ENCODE measurements around the gene GNB2. TPM values are rescaled to one million over a fixed set of nuclear protein-coding genes. Genes with fewer than 3 reads are reported as not detected.
A peak's percentile ranks its signal among the peaks of the same experiment; 100 is the strongest.

Gene GNB2
- total RNA-seq, 1 experiment from 2014 or later = 174 TPM

GRCh38 chr7:100720671-100721504, 47.3 kb downstream of the GNB2 start:
- no peak overlapping the region for H2BK12ac ChIP-seq (ENCODE audit: insufficient read length, low read depth, low read length)
- no peak overlapping the region for H4K91ac ChIP-seq (ENCODE audit: insufficient read length, low read depth, low read length)
- no peaks in the 10 kb centered on the region for H4K20me1 ChIP-seq (ENCODE audit: control insufficient read depth, insufficient read depth, insufficient read length)
- H3K4ac ChIP-seq (ENCODE audit: low read depth, low read length) = no peak overlapping the region
- peaks cover 85% of the 10 kb centered on the region for H3K27me3 Mint-ChIP-seq (ENCODE audit: low read depth)
- H2AK5ac ChIP-seq (ENCODE audit: insufficient read length, low read length) = no peak overlapping the region
- no peak overlapping the region for H3K9ac ChIP-seq (ENCODE audit: extremely low read depth, insufficient read length, low read length)
- no peaks in the 10 kb centered on the region for H3K79me1 ChIP-seq (ENCODE audit: insufficient read depth, low read depth, low read length, poor library complexity, severe bottlenecking)
- H4K5ac ChIP-seq (ENCODE audit: insufficient read length, low read depth, low read length) = no peak overlapping the region
- no peak for TF ChIP-seq CTCF (conservative IDR thresholded peaks at IDR 0.05)
- peaks cover 5% of the 10 kb centered on the region for H3K23me2 ChIP-seq (ENCODE audit: insufficient read length, low read depth, low read length, poor library complexity, severe bottlenecking)
- no peak overlapping the region for H3K56ac ChIP-seq (ENCODE audit: insufficient read length, low read depth, low read length)
- no peak overlapping the region for H3T11ph ChIP-seq (ENCODE audit: low read length)
- H3K27ac Mint-ChIP-seq = no peak overlapping the region
- H2BK120ac ChIP-seq (ENCODE audit: low read depth, low read length, poor library complexity, severe bottlenecking) = no peak overlapping the region
- no peak for DNase-seq
- H3K4me1 Mint-ChIP-seq = peaks cover 8 to 16% of the 10 kb centered on the region in 2 experiments
- H2BK15ac ChIP-seq (ENCODE audit: low read depth, low read length) = no peak overlapping the region
- no peak overlapping the region for H2BK5ac ChIP-seq (ENCODE audit: insufficient read length, low read length)
- H3K4me3 Mint-ChIP-seq = peak overlapping the region; percentile 57 to 82
- no peaks in the 10 kb centered on the region for H3K4me1 ChIP-seq (ENCODE audit: insufficient read depth, low read length)
- WGBS (ENCODE audit: extremely low coverage, insufficient read length, low lambda C conversion rate) = no CpG with 5 or more reads among the region's 56 CpGs
- no peak overlapping the region for H3K14ac ChIP-seq (ENCODE audit: insufficient read depth, low read length)
- peak overlapping the region; percentile 85 for H3K4me2 ChIP-seq (ENCODE audit: insufficient read depth, insufficient read length, low read length)
- peaks cover 9% of the 10 kb centered on the region; the same call in 1 of the 2 replicates for H3K27me3 ChIP-seq (ENCODE audit: insufficient read depth, low read length)
- no peak overlapping the region for H3K27ac ChIP-seq (ENCODE audit: insufficient read length, low read depth, low read length)
- no peak overlapping the region for H3K18ac ChIP-seq (ENCODE audit: insufficient read length, low read depth, low read length)
- H3K36me3 Mint-ChIP-seq (ENCODE audit: insufficient read depth in 1 of 3, low read depth in 3 of 3) = no peaks in the 10 kb centered on the region; a peak in 2 of 7 replicates
- H2AFZ ChIP-seq (ENCODE audit: low read length) = no peak overlapping the region
- H3K23ac ChIP-seq (ENCODE audit: insufficient read length, low read depth, low read length) = no peak overlapping the region
- peaks cover 9 to 16% of the 10 kb centered on the region in 2 experiments for H3K9me3 Mint-ChIP-seq
- H3K79me2 ChIP-seq (ENCODE audit: insufficient read depth, low read length) = no peaks in the 10 kb centered on the region
- H2BK20ac ChIP-seq (ENCODE audit: low read depth, low read length, poor library complexity, severe bottlenecking) = no peak overlapping the region
- H4K8ac ChIP-seq (replicated peaks; ENCODE audit: insufficient read length, low read depth, low read length) = no peak overlapping the region
- H3K9me3 ChIP-seq (ENCODE audit: control insufficient read depth, low read depth, low read length) = no peaks in the 10 kb centered on the region
